ELR (cell line): ENCODE results near the gene USP26.
A peak's percentile ranks its signal among the peaks of the same experiment; 100 is the strongest.
"Not testable (repeated sequence)": the region's sequence is repeated elsewhere in the genome, so short reads cannot be mapped to it uniquely, and the experiment has no call there.

Experiments used
- DNase-seq: peaks from one replicate; pipeline ENCODE4 v3.0.0-alpha.2; 2015; ENCODE audit warnings: low read depth

Gene USP26

DNA sequence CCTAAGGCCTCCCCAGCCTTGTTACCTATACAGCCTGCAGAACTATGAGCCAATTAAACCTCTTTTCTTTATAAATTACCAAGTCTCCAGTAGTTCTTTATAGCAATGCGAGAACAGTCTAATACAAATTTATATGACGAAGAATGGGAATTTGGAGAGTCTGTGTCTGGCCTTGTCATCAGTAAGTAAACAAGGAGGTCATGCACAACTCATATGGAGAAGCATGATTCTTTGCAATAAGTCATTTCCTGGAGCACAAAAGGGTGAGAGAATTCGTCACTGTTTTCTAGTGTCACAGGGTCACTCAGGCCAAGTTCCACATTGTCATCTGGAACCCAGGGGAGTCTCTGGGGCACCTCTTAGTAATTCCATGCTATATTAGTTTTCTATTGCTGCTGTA is 89.5 kb downstream of the USP26 start:
- no peak for DNase-seq

DNA sequence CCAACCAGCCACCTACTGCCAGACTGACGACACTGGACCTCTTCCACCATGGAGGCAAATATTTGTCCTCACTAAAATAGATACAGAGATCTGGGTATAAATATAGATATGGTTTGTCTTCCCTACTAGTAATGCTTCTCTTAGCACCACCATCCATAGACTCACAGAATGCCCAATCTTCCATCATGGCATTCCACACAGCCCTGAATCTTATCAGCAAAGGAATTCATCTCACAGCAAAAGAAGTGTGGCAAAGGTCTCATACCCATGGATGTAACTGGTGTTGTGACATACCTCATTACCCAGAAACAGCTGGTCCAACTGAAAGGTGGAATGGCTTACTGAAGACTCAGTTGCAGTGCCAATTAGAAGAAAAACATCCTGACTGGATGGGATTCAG is 91.3 kb downstream of the USP26 start:
- no peak for DNase-seq

- peak; percentile 0 for DNase-seq
Measured at GRCh38 chrX:133005042-133005441, 91.9 kb downstream of the USP26 start.

DNA sequence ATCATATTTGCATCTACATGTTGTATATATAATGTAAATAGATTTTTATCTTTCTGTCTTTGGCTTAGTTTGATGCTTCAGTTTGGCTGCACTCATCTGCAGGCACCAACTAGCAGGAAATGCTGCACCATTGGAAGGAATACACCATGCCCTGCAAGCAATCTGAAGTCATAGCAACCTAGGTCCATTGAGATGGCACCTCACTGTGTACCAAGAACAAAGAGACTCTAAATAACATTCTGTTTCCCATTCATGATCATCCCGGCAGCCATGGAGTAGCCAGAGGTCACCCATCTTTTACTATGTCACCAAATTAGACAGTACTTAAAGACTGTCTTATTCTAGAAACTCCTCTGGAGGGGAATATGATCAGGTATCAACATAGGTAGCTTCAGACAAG is 97.7 kb downstream of the USP26 start:
- DNase-seq: no peak

DNA sequence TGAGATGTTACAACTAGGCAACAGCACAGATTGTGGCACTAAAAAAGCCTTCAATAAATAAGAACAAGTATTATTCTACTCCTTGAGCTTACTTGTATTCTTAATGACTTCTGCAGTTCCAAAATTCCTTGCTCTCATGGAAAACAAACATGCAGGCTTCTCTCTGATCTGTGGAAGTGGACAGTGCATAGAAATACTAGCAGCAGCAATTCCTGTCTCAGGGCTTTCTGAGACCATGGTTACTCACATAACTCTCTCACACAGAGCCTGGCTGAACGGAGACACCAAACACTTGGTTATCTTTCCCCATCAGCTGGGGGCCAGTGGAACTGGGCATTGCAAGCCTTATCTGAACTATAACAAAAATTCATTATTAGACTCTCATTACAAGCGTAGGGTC is 106.1 kb downstream of the USP26 start:
- no peak for DNase-seq

- DNase-seq: no peak
Measured at GRCh38 chrX:132986556-132986955, 110.4 kb downstream of the USP26 start.

DNA sequence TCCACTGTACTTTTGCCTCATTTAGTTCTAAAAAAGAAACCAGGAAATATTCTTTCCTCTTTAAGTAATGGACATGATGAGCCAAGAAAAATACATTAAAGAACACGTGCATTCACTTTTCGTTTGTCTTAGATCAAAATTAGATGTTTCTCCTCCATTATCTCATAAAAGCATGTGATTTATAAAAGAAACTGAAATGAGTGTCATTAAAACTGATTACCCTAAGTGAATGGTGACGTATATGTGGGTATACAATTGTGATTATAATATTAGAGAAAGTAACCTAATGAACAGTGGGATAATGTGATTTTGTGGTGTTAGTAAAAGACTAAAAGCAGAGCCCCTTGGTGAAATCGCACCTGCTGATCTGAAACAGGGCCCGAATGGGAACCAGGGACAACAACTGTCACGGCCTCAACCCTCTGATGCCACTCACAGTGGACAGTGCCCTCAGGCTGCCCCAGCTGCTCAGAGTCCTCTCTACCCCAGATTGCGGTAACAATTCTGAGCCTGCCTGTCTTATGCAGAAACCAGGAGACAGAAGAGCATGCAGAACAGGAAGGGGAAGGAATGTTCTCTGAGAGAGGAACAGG is 112.8 kb downstream of the USP26 start:
- DNase-seq: no peak

GRCh38 chrX:132983496-132983895 is 113.4 kb downstream of the USP26 start:
- no peak for DNase-seq

DNA sequence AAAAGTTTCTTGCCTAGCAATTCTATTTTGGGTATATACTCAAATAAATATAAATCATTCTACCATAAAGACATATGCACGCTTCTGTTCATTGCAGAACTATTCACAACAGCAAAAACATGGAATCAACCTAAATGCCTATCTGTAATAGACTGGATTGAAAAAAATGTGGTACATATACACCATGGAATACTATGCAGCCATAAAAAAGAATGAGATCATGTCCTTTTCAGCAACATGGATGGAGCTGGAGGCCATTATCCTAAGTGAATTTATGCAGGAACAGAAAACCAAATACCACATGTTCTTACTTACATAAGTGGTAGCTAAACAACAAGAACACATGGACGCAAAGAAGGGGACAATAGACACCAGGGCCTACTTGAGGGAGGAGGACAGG is 116.9 kb downstream of the USP26 start:
- not testable (repeated sequence) for DNase-seq
